Measurements from ENCODE around the gene MATR3.

GRCh38 chr5:139308797-139309196, 15.3 kb downstream of the MATR3 start:
- no peak for TF ChIP-seq EP300 (IDR thresholded peaks at IDR 0.05)
- TF ChIP-seq CTCF (IDR thresholded peaks at IDR 0.05), result no peak
- TF ChIP-seq POLR2A (IDR thresholded peaks at IDR 0.05), result no peak
- no peak for TF ChIP-seq POLR2AphosphoS5 (IDR thresholded peaks at IDR 0.05)

All from gastroesophageal sphincter (tissue), 3 donors.